Dermis microvascular lymphatic vessel endothelial cell (primary cell): Measurements from ENCODE around the gene PON2. TPM values are rescaled to one million over a fixed set of nuclear protein-coding genes. Genes with fewer than 3 reads are reported as not detected.
"Not testable (repeated sequence)": the region's sequence is repeated elsewhere in the genome, so short reads cannot be mapped to it uniquely, and the experiment has no call there.

Experiments
- DNase-seq, 2 donors: peaks; one replicate each; pipeline versions ENCODE4 v3.0.0 to v3.0.0-alpha.2; 2010; ENCODE audit warnings: low read depth in 2 of 2
- total RNA-seq: library from RNA; depleted of rRNA; stranded (reverse); fragments of >200 nt; gene quantifications from 2 replicates; pipeline ENCODE4 v1.2.1, GENCODE V29; 2014

The PON2 gene
- 102 and 139 TPM in 2 replicates for total RNA-seq

DNA sequence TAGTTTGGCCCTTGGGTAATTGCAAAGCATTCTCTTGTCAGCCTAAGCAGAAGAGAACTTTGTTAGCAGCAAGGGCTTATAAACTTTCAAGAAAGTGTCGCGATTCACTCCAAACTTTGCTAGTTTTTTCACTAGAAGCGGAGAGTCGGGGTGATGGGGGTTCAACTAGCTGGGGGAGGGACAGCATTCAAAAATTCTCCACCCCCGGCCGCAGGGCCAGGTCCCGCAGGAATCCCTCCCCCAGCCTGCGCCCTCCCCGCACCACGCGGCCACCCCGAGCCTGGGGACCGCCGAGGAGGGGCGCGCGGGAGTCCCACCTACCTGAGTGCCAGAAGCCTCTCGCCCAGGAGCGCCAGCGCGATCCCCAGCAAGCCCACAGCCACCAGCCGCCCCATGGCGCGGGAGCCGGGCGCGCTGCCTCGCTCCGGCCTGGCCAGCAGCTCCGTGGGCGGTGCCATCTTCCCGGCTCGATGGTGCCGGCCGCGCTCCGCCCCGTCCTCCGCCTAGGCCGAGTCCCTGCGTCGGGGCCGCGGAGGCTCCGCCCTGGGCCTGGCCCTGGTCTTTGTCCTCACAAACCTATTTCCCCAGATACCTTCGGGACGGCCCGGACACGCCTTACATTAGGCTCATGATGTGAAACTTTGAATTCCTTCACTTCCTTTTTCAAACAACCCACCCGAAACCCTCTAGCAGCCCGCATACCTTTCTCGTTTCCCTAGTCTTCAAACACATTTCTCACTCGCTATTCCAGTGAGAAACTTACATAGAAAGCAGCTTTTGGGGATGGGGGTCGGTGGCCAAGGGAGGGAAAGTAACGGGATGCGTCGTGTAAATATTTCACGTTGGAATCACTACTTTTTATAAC, at the start of gene PON2:
TSS of gene PON2 (minus strand) at position 472 of the 865 bp plus-strand sequence. CDS start at position 395, 77 bp downstream.
- DNase-seq: peak; percentile 59 to 86

DNA sequence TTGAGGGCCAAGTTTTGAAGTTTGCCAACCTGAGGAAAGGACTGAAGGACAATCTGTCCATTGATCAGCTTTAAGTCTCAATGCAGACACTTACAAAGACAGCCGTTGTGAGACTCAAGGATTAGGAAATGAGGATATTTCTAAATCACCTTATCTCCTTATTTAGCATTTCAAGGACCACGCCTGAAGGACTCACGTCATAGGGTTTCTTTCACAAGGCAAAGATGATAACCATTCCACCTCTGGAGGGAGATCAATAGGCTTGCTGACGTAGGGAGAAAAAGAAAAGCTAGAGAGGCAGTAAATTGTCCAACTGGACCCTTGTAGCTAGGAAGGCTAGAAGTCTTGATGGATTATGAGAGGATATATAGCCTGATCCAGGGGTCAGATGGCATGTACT, 47.6 kb upstream of the PON2 start:
- DNase-seq: no peak

DNA sequence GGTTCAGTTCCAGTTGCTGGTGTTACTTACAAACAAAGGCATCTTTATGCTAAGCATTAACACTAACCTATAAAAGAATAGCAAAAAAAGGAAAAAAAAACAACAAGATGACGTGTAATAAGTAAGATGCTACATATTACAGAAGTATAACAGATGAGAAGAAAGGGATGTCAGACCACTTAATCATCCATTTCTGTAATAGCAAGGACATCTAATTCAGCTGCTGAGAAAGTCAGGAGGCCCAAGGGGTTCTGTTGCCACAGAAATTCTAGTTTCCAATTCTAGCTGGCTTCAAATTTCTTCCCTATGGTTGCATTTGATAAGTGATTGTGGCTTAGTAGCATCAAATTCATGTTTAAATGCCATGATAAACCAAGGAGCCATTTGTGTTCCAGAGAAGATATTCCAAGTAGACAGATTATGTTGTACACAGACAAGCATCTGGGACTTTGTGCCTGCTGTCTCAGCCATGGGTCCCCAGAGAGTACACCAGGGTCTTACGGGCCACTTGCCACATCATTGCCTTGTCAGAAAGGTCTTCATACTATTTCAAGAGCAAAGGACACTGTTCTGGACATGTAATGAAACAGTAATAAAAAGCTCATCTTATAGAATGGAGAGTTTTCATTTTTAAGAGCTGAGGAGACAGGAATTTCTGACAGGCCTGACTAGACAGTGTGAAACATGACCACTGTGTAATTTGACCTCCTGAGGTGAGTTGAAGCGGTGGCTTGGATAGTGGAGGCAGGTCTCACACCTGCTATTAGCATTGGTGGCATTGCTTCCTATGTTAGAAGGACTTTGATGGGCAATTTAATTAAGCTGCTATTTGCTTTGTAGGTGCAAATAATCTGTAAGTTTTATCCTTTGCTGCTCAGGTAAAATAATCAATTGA, 46.7 kb upstream of the PON2 start:
- no peak for DNase-seq

DNA sequence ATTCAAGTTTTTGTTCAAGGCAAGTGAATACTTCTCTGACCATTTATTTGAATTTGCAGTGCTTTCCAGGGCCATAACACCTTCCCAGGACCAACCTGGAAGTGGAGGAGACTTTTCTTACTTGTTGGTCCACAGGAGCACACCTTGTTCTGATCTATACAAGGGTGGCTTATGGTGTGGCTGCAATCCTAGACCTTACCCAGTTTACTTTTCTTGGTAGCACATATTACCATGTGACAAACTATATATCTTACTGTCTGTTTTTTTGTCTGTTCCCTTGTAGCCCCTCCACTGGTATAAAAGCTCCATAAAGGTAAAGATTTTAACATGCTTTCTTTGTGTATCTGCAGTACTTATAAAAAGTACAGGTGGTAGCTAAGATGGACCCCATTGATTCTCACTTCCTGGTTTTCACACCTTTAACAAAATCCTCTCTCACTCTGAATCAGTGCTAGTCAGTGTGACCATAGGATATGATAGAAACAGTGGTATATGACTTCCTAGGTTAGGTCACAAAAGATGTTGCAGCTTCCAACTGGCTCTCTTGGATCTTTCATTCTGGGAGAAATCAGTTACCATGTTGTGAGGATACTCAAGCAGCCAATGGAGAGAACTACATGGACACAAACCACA, 45.3 kb upstream of the PON2 start:
- DNase-seq: no peak

DNA sequence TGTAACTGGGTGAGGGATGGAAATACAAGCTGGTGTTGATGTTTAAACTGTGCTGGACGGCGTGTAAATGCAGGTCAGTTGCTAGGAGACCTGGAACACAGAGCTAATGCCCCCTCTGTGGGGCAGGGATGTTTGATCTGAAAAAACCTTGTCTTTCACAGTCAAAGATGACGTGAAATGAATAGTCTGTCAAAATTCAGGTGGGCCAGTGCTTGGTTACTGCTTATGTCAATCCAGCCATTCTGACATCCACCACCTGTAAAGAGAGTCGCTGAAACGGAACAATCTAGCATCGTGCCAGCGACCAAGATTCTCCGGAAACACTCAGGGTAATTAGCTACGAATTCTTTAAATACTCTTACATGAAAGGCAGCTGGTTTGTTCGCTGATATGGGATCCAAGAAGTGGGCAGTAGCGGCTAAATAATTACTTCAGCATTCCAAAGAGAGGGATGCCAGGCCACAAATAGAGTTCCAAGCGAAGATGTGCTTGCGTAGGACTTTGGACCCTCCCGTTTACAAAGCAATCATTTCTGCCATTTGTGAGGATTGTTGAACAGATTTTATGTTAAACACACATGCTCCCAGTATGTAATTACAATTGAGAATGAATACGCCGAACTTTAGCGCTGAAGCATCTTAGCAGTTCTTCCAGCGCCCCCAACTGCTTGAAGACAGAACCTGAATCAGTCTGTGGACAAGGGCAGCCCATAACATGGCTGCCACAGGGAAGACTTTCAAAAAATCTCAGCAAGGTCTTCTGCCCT, 43.6 kb upstream of the PON2 start:
- DNase-seq: peak in 1 of 2 donors; percentile 39

DNA sequence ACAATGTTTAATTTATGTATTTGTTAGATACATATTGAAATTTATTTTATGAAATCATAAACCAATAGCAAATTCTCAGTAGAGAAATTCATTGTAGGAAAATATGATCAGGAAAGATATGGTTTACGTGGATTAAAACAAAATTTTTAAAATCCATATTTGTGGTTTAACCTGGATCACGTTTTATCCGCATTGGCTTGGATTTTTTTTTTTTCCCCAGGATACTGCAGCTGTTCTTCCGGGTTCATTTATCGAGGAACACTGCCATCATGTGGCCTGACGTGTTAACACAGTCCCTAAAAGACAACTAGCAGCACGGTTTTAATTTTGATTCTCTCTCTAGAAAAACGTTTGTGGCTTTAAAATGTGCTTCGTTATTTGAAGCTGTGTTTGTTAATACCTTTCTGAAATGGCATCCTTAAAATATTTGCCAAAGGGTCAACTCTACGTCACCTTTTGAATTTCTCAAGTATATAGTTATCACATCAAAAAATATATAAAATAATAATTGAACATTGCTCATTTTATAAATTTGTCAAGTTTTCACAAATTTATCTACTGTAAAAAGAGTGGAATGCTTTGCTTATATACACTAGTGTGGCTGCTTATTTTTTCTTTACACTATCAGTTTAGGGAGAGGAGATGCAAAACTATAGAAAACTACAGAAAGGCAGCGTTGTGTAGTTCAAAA, 42.2 kb upstream of the PON2 start:
- DNase-seq: peak; percentile 73 to 79

DNA sequence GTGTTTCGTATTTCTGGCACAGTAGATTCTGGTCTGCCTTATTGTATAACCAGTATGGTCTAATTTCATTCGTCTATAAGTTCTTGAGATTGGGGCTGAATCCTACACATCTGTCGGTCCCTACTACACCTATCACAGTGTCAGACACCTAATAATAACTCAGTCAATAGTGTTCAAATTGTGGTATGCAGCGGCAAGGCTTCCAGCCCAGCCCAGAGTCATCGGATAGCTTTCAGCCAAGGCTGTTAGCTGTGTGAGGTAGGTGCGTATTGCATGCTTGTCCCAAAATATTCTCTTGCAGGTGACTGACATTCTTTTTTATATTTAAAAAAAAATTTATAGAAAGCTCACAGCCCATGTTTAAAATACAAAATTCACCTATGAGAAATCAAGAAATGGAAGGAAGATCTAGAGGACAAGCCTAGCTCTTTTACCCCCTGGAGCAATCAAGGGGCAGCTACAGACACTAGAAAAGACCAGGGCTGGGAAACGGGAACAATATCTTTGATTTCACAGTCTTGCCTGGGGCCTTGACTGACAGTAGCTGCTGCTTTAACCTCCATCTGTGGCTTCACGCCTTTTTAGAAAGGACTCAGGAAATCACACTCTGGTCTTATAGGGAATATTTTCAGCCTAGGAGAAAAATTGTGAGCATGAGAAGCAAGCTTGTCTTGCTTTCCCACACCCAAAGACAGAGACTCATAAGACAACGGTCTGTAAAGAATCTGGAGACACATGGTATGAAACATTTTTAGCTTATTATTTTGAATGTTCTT, 41.4 kb upstream of the PON2 start:
- DNase-seq: peak in 1 of 2 donors; percentile 16

DNA sequence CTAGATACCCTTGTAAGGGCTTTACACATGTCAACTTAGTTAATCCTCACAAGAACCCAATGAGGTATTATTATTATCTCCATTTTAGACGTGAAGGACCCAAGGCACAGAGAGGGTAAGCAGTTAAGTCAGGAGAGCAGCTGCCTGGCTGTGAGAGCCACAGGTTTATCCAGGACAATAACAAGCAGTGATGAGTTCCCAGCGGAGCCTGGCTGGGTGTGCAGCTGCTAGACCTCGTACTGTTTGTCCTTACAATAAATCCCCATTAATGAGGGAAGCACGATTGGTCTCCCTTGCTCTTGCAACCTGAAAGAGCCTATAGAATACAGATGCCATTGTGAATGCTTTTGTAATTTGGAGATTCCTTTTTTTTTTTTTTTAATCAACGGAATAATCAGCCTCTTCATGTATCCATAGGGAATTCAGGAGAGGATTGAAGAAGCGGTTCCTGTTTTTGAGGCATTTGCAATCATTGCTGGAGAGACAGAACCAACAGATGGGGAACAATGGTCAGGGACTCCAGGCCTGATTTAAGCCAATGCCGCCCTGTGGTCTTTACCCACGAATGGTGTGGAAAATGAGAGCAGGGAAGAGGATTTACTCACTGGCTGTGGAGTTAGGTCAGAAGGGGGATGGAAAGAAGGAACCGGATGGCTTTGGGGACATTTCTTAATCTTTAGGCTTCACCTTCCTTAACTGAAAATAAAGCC, 38.6 kb upstream of the PON2 start:
- no peak for DNase-seq

DNA sequence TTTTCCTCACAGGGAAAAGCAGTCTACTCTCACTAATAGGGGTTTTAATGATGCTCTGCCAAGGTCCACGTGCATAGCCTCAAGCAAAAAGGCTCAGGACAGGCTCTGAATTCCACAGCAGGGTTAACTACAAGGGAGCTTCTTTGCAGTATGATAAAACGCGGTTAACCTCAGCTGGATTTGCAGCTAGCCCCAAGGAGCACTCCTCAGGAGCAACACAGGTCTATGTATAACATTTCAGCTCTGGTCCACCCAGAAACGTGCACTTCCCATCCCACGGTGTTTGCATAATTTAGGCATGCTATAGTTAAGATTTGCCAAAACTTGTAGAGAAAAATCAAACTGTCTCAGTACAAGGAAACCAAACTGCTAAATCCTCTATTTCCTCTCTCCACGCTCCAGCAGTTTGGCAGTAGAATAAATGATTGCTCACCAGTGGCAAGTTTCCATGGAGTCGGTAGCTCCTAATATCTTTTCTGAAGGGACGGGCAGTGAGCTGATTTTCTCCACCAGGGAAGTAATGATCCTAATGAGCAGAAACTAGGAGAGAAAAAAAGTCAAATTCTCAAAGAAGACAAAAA, 37.8 kb upstream of the PON2 start:
- peak in 1 of 2 donors; percentile 12 for DNase-seq

DNA sequence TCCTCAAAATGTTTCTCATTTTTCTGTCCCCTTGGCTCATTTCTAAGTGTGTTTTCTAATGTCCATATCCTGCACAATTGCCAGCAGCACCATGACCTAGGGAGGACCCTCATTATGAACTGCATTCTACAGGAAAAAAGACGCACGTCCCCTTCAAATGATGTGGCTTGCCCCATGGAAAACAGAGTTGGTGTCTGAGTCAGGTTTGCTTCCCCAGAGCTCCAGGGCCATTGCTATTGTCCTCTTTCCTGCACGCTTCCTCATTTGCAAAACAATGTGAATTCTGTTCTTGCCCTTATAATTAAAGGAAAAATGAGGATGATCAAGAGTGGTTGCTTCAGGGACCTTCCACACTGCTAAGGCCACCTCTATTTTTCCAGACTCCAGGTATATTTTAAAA, 36.2 kb upstream of the PON2 start:
- DNase-seq: peak; percentile 49 to 83

DNA sequence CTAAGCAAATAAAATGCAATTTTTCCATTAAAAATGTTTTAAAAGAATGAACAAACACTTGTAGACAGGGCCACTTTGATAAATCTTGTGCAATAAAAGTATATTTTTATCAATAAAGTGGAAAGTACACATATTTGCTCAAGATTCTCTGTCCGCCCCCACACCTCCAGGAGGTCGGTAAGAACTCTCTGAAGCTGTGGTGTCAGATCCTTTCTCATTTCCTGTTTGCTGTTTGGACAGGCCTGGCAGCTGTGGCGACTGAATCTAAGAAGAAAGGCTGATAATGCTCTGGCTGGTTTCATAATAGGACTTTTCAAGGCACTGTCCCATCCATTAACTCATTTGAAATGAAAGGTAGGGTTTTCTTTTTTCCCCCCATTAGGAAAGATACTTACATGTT, 35.6 kb upstream of the PON2 start:
- peak; percentile 33 to 86 for DNase-seq

DNA sequence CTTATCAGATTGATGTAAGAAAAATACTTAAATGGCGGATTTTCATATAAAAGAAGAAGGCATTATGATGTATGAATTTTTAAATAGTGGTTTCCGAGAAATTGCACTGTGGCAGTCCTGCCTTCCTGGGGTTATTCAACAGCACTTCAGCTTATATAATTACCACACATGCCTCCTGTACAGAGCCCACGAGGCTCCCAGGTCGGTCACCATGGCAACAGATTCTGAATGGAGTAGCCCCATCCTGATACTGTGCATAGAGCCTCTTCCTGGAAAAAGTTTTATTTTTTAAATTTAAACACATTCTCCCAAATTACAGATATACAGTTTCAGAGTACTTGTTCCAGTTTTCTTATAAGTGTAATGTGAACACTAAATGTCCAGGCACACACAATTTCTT, 35.0 kb upstream of the PON2 start:
- peak in 1 of 2 donors; percentile 9 for DNase-seq

DNA sequence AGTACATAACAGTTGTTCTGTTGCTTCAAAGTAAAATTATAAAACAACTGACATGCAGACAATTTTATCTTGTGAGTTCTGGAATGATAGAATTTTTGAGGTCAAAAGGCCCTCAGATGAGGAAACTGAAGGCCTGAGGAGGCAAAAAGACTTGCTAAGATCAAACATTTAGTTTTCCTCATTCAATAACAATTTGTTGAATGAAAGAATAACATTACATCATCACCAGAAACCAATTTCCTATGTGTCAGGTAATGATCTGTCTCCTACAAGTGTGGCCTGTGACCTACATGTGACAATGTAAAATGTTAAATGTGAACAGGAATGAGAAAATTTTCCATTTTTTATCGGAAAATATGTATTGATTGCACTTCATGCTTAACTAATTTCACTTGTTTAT, 34.4 kb upstream of the PON2 start:
- DNase-seq: peak in 1 of 2 donors; percentile 32

DNA sequence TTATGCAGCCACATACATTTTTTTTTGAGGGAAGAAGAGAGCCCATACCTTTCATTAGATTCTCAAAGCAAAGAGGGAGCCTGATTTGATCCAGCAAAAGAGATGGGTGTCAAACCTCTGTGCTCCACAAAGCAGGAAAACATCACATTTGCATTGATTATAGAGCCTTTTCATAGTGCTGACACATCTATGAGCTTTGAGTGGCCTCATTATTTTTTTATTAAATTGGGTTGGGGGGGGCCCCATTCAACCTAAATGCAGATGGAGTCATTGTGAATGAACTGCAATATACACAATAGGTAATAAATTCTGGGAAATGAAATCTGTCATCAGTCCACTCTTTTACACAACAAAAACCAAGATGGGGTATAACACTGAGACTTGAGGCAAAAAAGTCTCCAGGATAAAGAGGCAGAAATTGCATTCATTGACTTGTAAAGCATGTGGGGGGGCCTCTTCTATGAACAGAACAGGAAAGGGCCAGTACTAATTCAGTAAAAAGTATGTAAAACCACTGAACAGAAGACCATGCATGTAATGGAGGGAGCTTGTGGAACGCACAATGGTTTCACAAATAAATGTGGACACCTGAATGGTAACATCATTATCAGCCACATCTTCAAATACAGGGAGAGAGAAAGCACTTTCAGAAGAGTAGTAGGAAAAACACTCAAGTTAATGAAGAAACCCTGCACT, 33.2 kb upstream of the PON2 start:
- no peak for DNase-seq

DNA sequence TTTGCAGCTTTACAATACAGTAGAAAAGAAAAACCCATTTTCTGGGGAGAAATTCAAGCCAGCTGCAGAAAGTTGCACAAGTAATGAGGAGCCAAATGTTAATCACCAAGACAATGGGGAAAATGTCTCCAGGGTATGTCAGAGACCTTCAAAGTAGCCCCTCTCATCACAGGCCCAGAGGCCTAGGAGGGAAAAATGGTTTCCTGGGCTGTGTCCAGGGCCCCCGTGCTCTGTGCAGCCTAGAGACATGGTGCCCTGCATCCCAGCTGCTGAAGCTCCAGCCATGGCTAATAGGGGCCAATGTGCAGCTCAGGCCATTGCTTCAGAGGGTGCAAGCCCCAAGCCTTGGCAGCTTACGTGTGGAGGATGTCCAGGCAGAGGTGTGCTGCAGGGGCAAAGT, 25.8 kb upstream of the PON2 start:
- DNase-seq: not testable (repeated sequence)

DNA sequence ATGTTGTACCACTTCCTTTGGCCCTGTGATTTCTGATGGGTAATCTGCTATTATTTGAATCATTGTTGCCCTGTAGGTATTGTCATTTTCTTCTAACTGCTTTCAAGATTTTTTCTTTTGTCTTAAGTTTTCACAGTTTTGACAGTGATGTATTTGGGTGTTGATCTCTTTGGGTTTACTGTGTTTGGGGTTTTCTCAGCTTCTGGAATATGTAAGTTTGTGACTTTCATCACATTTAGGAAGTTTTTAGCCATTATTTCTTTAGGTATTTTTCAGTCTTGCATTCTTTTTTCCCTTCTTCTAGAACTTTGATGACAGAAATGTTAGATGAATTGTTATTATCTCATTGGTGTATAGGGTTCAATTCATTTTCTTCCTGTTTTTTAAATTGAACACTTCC, 23.1 kb upstream of the PON2 start:
- no peak for DNase-seq

DNA sequence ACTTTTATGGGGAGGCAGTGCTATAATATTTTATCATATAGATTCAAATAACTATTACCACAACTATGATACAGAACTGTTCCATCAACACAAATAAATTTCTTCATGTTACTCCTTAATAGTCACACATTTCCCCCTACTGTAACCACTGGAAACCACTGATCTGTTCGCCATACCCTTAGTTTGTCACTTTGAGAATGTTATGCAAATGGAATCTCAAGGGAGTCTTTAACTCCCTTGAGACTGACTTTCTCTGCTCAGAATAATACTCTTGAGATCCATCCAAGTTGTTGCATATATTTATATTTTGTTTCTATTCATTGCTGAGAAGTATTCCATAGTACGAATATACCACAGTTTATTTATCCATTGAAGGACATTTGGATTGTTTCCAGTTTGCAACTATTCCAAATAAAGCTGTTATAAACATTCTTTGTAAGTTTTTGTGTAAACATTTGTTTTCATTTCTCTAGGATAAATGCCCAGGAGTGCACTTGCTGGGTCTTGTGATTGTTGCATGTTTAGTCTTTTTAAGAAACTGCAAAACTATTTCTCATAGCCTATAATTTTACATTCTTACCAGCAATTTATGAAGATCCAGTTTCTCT, 19.7 kb upstream of the PON2 start:
- no peak for DNase-seq

DNA sequence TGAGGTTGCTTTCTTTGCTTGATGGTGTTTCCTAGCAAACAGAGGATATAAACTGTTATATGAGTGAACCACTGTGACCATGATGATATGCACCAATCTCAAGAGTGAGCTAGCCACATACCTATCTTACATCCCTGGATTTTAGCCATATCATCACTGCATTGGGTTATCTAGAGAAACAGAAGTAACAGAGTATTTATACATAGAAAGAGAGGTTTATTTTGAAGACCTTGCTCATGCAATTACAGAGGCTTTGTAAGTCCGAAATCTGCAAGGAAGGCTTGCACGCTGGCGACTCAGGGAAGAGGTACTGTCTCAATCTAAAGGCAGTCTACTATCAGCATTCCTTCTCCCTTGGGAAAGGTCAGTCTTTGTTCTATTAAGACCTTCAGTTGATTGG, 11.8 kb upstream of the PON2 start:
- no peak for DNase-seq
